Measurements from ENCODE around the gene KPNA5. TPM values are rescaled to one million over a fixed set of nuclear protein-coding genes. Genes with fewer than 3 reads are reported as not detected.
A peak's percentile ranks its signal among the peaks of the same experiment; 100 is the strongest.

Gene KPNA5
- total RNA-seq, 1 donor from 2014 or later, result 7.8 TPM

- H3K27me3 ChIP-seq (ENCODE audit: low read depth), result peaks cover 13% of the 10 kb centered on the region
- no peak for TF ChIP-seq CTCF (IDR thresholded peaks at IDR 0.05; ENCODE audit: borderline replicate concordance)
- H3K4me3 ChIP-seq, result no peak overlapping the region
- H3K36me3 ChIP-seq, result no peaks in the 10 kb centered on the region
- no peaks in the 10 kb centered on the region for H3K4me1 ChIP-seq
- no peaks in the 10 kb centered on the region for H3K9me3 ChIP-seq (replicated peaks)
- intact Hi-C loops (cut with micrococcal nuclease), result no loop called here
- no peak overlapping the region for H3K27ac ChIP-seq (replicated peaks)
- DNase-seq, result no peak
Measured at GRCh38 chr6:116772450-116772849, 91.4 kb downstream of the KPNA5 start.

- Histone ChIP-seq H3K27me3 (ENCODE audit: low read depth) (peaks cover 10% of the 10 kb centered on the region), H3K9me3 (replicated peaks) (no peaks in the 10 kb centered on the region), H3K36me3 (no peaks in the 10 kb centered on the region), H3K27ac (replicated peaks) (no peak overlapping the region), H3K4me3 (no peak overlapping the region), H3K4me1 (no peaks in the 10 kb centered on the region)
- intact Hi-C loops (cut with micrococcal nuclease), result no loop called here
- TF ChIP-seq CTCF (IDR thresholded peaks at IDR 0.05; ENCODE audit: borderline replicate concordance), result no peak
- DNase-seq, result no peak
Measured at GRCh38 chr6:116773886-116774285, 92.9 kb downstream of the KPNA5 start.

- no peak for DNase-seq
- H3K4me3 ChIP-seq, result peak overlapping the region; percentile 32
Measured at GRCh38 chr6:116779573-116780164, 98.7 kb downstream of the KPNA5 start.

GRCh38 chr6:116783852-116784251 is 102.8 kb downstream of the KPNA5 start:
- no peak for DNase-seq
- H3K4me1 ChIP-seq, result peaks cover 4% of the 10 kb centered on the region
- H3K4me3 ChIP-seq, result no peak overlapping the region
- intact Hi-C loops (cut with micrococcal nuclease), result loop anchor here (10.0 kb wide), 1 partner anchor 61 kb away; no protein-coding TSS in a partner anchor
- no peak overlapping the region for H3K27ac ChIP-seq (replicated peaks)
- no peaks in the 10 kb centered on the region for H3K36me3 ChIP-seq
- no peak for TF ChIP-seq CTCF (IDR thresholded peaks at IDR 0.05; ENCODE audit: borderline replicate concordance)
- H3K9me3 ChIP-seq (replicated peaks), result no peaks in the 10 kb centered on the region
- peaks cover 2% of the 10 kb centered on the region for H3K27me3 ChIP-seq (ENCODE audit: low read depth)

More at GRCh38 chr6:116779573-116780164, 98.7 kb downstream of the KPNA5 start:
- peak; percentile 57 for TF ChIP-seq CTCF (IDR thresholded peaks at IDR 0.05; ENCODE audit: borderline replicate concordance)
- Histone ChIP-seq H3K36me3 (no peaks in the 10 kb centered on the region), H3K27ac (replicated peaks) (no peak overlapping the region), H3K4me1 (peaks cover 4% of the 10 kb centered on the region), H3K27me3 (ENCODE audit: low read depth) (peaks cover 11% of the 10 kb centered on the region), H3K9me3 (replicated peaks) (no peaks in the 10 kb centered on the region)
- intact Hi-C loops (cut with micrococcal nuclease), result loop anchor here (5.0 to 10.0 kb wide), 2 partner anchors 65 to 183 kb away; no protein-coding TSS in a partner anchor

Other genes with a start within 250 kb of the KPNA5 start
- 1.7 TPM for gene CALHM6, start 219.8 kb upstream of the KPNA5 start, total RNA-seq
- 2.1 TPM for gene CALHM5, start 169.6 kb upstream of the KPNA5 start, total RNA-seq
- not detected for gene TRAPPC3L, start 135.5 kb upstream of the KPNA5 start, total RNA-seq
- not detected for gene CALHM4, start 127.5 kb upstream of the KPNA5 start, total RNA-seq
- gene RWDD1, start 109.7 kb upstream of the KPNA5 start, total RNA-seq, result 73.3 TPM
- not detected for gene RSPH4A, start 64.7 kb upstream of the KPNA5 start, total RNA-seq
- gene ZUP1, start 12.4 kb upstream of the KPNA5 start, total RNA-seq, result 3.1 TPM
- gene FAM162B, start 84.5 kb downstream of the KPNA5 start, total RNA-seq, result 3.5 TPM
- gene GPRC6A, start 147.9 kb downstream of the KPNA5 start, total RNA-seq, result not detected
- gene RFX6, start 196.0 kb downstream of the KPNA5 start, total RNA-seq, result not detected